OCI-LY3 (cell line): ENCODE results near the gene CACNA1C.

Source experiments
- H2AFZ ChIP-seq: fragments of 200-600, 300-600 bp; shearing (Covaris generic); 2 replicates; pipeline ENCODE4 v1.6.0; 2014; ENCODE audit warnings: antibody characterized with exemption, low read depth, low read length
- H3K27ac ChIP-seq: fragments of 200-600, 300-600 bp; sonication (generic); 2 replicates; pipeline ENCODE4 v1.5.1; 2014; ENCODE audit warnings: mild to moderate bottlenecking, low read length, moderate library complexity, mixed read lengths
- H3K27me3 ChIP-seq: fragments of 200-600, 300-600 bp; sonication (generic); 2 replicates; pipeline ENCODE4 v1.6.1; 2014; ENCODE audit warnings: low read depth, low read length, mixed read lengths
- H3K36me3 ChIP-seq: fragments of 200-600, 300-600 bp; sonication (generic); replicated peaks from 2 replicates; pipeline ENCODE3; 2014; ENCODE audit warnings: low read depth, low read length, mixed read lengths
- H3K4me1 ChIP-seq: fragments of 300-600, 200-600 bp; sonication (generic); 2 replicates; pipeline ENCODE4 v1.6.1; 2014; ENCODE audit warnings: low read length, mixed read lengths
- H3K4me2 ChIP-seq: fragments of 200-600, 300-600 bp; sonication (generic); 2 replicates; pipeline ENCODE4 v1.6.1; 2014; ENCODE audit warnings: low read length, mixed read lengths
- H3K4me3 ChIP-seq: fragments of 300-600, 200-600 bp; sonication (generic); 2 replicates; pipeline ENCODE4 v1.5.1; 2014; ENCODE audit warnings: antibody characterized with exemption, mild to moderate bottlenecking, low read length, moderate library complexity
- H3K79me2 ChIP-seq: fragments of 300-600, 200-600 bp; shearing (Covaris generic); 2 replicates; pipeline ENCODE4 v1.6.1; 2014; ENCODE audit warnings: mild to moderate bottlenecking, low read length, mixed read lengths
- H3K9ac ChIP-seq: fragments of 300-600, 200-600 bp; shearing (Covaris generic); 2 replicates; pipeline ENCODE4 v1.6.0; 2014; ENCODE audit warnings: mild to moderate bottlenecking, low read length, moderate library complexity
- H3K9me3 ChIP-seq: fragments of 200-600, 300-600 bp; shearing (Covaris generic); 2 replicates; pipeline ENCODE4 v1.6.1; 2014; ENCODE audit warnings: low read length, mixed read lengths; ENCODE audit not compliant: insufficient read depth
- H4K20me1 ChIP-seq: fragments of 200-600, 300-600 bp; sonication (generic); 2 replicates; pipeline ENCODE4 v1.6.1; 2016; ENCODE audit warnings: low read length, mixed read lengths; ENCODE audit not compliant: insufficient read depth
- EZH2phosphoT487 ChIP-seq: fragments of 200-600 bp; shearing (Covaris generic); IDR thresholded peaks from 2 replicates; pipeline ENCODE4 v1.6.1; 2018; ENCODE audit warnings: antibody characterized with exemption, mixed run types, low read depth
- TF ChIP-seq, protein P1 (sequence below): fragments of 200-600, 300-600 bp; sonication (generic); IDR thresholded peaks from 2 replicates; pipeline ENCODE4 v1.5.1; 2014; ENCODE audit warnings: antibody characterized with exemption, low read length, low read depth

CACNA1C gene

DNA sequence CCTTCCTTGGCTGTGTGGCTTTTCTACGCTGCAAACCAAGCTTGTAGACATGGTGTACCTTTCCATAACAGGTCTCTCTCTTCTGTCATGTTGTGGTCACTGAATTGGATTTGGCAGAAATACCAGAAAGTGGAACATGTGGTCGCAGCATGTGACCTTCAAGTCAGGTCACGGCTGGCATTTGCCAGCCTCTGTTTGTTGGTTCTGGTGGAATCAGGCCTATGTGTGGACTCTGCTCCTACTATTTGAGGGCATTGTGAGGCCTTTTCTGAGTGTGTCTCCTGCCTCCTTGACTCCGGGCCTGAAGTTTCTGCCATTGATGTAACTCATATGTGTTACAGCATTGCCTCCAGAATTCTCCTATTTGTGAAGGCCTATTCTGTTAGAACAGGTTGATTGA lies 116.7 kb downstream of the CACNA1C start:
- H3K9ac ChIP-seq = no peak overlapping the region
- no peak for TF ChIP-seq EZH2phosphoT487

DNA sequence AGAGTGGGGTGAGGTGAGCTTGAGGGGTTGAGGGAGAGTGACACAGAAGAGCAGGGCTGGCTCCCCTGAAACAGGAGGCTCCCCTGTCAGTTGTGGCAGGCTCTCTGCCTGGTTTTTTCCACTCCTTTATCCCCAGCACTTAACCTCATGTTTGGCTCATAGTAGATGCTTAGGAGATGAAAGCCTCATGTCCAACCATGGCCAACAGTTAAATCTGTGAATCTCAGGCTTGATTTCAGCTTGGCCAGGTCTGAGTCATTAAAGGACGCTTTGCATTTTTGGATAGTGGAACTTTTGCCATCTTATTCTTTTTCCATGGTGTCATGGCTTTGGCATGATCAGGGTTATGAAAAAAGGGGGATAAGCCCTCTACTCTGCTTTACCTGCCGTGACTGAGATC lies 117.2 kb downstream of the CACNA1C start:
- Histone ChIP-seq H4K20me1 (no peaks in the 10 kb centered on the region), H3K9me3 (peaks cover 5% of the 10 kb centered on the region; the same call in 1 of the 2 replicates), H3K79me2 (no peaks in the 10 kb centered on the region), H2AFZ (no peak overlapping the region), H3K27ac (no peak overlapping the region), H3K9ac (no peak overlapping the region), H3K4me2 (no peak overlapping the region), H3K4me3 (no peak overlapping the region), H3K4me1 (no peaks in the 10 kb centered on the region), H3K36me3 (no peaks in the 10 kb centered on the region), H3K27me3 (peaks cover 33% of the 10 kb centered on the region)
- TF ChIP-seq EZH2phosphoT487 = no peak
- TF ChIP-seq, protein P1, sequence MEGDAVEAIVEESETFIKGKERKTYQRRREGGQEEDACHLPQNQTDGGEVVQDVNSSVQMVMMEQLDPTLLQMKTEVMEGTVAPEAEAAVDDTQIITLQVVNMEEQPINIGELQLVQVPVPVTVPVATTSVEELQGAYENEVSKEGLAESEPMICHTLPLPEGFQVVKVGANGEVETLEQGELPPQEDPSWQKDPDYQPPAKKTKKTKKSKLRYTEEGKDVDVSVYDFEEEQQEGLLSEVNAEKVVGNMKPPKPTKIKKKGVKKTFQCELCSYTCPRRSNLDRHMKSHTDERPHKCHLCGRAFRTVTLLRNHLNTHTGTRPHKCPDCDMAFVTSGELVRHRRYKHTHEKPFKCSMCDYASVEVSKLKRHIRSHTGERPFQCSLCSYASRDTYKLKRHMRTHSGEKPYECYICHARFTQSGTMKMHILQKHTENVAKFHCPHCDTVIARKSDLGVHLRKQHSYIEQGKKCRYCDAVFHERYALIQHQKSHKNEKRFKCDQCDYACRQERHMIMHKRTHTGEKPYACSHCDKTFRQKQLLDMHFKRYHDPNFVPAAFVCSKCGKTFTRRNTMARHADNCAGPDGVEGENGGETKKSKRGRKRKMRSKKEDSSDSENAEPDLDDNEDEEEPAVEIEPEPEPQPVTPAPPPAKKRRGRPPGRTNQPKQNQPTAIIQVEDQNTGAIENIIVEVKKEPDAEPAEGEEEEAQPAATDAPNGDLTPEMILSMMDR = no peak

More for the DNA sequence above, 116.7 kb downstream of the CACNA1C start:
- Histone ChIP-seq H3K36me3 (no peaks in the 10 kb centered on the region), H3K4me3 (no peak overlapping the region), H4K20me1 (no peaks in the 10 kb centered on the region), H3K27ac (no peak overlapping the region), H3K9me3 (peaks cover 5% of the 10 kb centered on the region; the same call in 1 of the 2 replicates), H2AFZ (no peak overlapping the region), H3K4me1 (no peaks in the 10 kb centered on the region), H3K4me2 (no peak overlapping the region), H3K27me3 (peaks cover 35% of the 10 kb centered on the region), H3K79me2 (no peaks in the 10 kb centered on the region)

DNA sequence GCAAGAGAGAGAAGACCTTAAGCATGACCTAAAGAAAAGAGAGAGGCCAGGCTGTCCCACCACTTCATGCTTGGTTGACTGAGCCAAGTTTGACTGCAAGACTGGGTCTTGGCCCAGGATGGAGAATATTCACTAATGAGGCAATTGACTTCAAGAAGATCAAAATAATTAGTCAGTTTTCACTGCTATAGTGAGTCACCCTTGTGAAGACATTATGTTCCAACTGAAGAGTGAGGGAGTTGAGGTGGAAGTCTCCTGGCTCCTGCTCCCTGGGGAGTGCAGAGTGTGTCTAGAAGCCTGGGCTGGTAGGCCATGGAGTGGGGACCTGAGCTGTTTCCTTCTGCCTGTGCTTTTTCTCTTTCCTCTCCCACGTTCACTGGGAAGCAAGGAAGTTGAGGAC lies 117.6 kb downstream of the CACNA1C start:
- Histone ChIP-seq H3K9me3 (peaks cover 5% of the 10 kb centered on the region; the same call in 1 of the 2 replicates), H3K79me2 (no peaks in the 10 kb centered on the region), H3K27me3 (peaks cover 33% of the 10 kb centered on the region), H3K4me3 (no peak overlapping the region), H2AFZ (no peak overlapping the region), H4K20me1 (no peaks in the 10 kb centered on the region), H3K36me3 (no peaks in the 10 kb centered on the region), H3K9ac (no peak overlapping the region), H3K4me2 (no peak overlapping the region), H3K4me1 (no peaks in the 10 kb centered on the region), H3K27ac (no peak overlapping the region)
- TF ChIP-seq EZH2phosphoT487 = no peak
- TF ChIP-seq, protein P1 = no peak

DNA sequence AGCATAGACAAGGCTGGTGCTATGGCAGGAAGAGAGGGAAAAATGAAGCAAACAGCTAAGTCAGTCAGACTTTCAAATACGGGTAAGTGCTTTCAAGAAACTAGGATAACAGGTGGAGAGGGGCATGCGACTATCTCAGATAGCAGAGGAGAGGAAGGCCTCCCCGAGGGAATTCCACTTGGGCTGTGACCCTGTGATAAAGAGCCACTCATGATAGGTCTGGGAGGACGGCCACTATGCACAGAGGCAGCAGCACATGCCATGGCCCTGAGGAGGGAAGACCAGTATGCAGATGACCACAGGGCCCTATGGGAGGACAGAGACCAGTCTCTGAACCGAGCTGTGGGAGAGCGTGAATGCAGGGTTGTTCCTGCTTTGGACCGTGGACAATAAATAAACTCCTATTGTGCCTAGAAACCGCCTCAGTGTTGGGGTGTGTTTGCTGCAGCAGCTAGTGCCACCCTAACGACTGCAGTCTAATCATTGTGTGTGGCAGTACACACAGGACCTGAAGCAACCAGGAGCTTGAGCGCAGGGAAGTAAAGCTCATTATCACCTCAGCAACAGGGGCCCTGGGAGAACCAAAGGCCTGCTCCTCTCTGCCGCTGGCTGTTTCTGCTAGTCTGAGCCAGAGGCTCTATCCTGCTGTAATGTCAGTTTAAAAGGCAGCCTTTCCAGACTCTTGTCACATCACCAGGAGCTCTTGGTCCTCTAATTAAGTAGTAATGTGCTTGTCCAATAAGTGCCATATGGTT lies 119.1 kb downstream of the CACNA1C start:
- Histone ChIP-seq H3K36me3 (no peaks in the 10 kb centered on the region), H3K4me2 (no peak overlapping the region), H3K79me2 (no peaks in the 10 kb centered on the region), H2AFZ (no peak overlapping the region), H3K4me1 (no peaks in the 10 kb centered on the region), H3K27ac (no peak overlapping the region), H3K9ac (no peak overlapping the region), H3K4me3 (no peak overlapping the region), H3K9me3 (peaks cover 5% of the 10 kb centered on the region; the same call in 1 of the 2 replicates), H4K20me1 (no peaks in the 10 kb centered on the region), H3K27me3 (peaks cover 30% of the 10 kb centered on the region)
- TF ChIP-seq EZH2phosphoT487 = no peak
- TF ChIP-seq, protein P1 = no peak
